Liver (tissue), 9 donors: Measurements from ENCODE around the gene ATP10A. TPM values are rescaled to one million over a fixed set of nuclear protein-coding genes. Genes with fewer than 3 reads are reported as not detected.

ENCODE experiments used
- DNase-seq: peaks from one replicate; pipeline ENCODE4 v3.0.0-alpha.2; 2017; ENCODE audit warnings: low spot score
- H3K27ac ChIP-seq, 2 donors: one replicate each; pipeline ENCODE4 v1.7.0; 2013; ENCODE audit warnings: inconsistent platforms in 2 of 2, low read length in 2 of 2, control low read depth in 1 of 2, low read depth in 1 of 2, mild to moderate bottlenecking in 1 of 2
- H3K27me3 ChIP-seq, 4 donors: one replicate each; pipeline versions ENCODE4 v1.6.1 to v1.7.0; 2013; ENCODE audit warnings: low read length in 3 of 4, inconsistent platforms in 1 of 4, mild to moderate bottlenecking in 1 of 4, moderate library complexity in 1 of 4; ENCODE audit not compliant: control insufficient read depth in 4 of 4, insufficient read depth in 4 of 4
- H3K36me3 ChIP-seq, 4 donors: one replicate each; pipeline versions ENCODE4 v1.6.1 to v1.7.0; 2013; ENCODE audit warnings: low read length in 3 of 4, mild to moderate bottlenecking in 3 of 4, low read depth in 1 of 4, moderate library complexity in 1 of 4; ENCODE audit not compliant: control insufficient read depth in 4 of 4, insufficient read depth in 3 of 4
- H3K4me1 ChIP-seq, 4 donors: one replicate each; pipeline versions ENCODE4 v1.6.1 to v1.7.0; 2013; ENCODE audit warnings: low read length in 3 of 4, mild to moderate bottlenecking in 3 of 4, moderate library complexity in 1 of 4; ENCODE audit not compliant: control insufficient read depth in 4 of 4, insufficient read depth in 4 of 4
- H3K4me3 ChIP-seq, 3 donors: one replicate each; pipeline versions ENCODE4 v1.6.1 to v1.7.0; 2013; ENCODE audit warnings: low read length in 3 of 3, control low read depth in 1 of 3, low read depth in 1 of 3, mild to moderate bottlenecking in 1 of 3
- H3K9ac ChIP-seq, 2 donors: one replicate each; pipeline ENCODE4 v1.7.0; 2013; ENCODE audit warnings: low read length in 2 of 2, mild to moderate bottlenecking in 2 of 2, moderate library complexity in 2 of 2, control low read depth in 1 of 2, low read depth in 1 of 2
- H3K9me3 ChIP-seq, 4 donors: one replicate each; pipeline versions ENCODE4 v1.6.1 to v1.7.0; 2013; ENCODE audit warnings: low read length in 3 of 4; ENCODE audit not compliant: control insufficient read depth in 4 of 4
- ATF3 ChIP-seq: IDR thresholded peaks from 2 replicates; pipeline ENCODE4 v1.6.1; 2016; ENCODE audit warnings: antibody characterized with exemption
- CTCF ChIP-seq: fragments of 150-350 bp; IDR thresholded peaks from 2 replicates; pipeline ENCODE4 v1.5.1; 2017; ENCODE audit warnings: improper control_type of control experiment, low read depth, low read length; ENCODE audit not compliant: missing input control
- EGR1 ChIP-seq, 2 donors: IDR thresholded peaks; 2 replicates each; pipeline ENCODE4 v1.6.1; 2016 to 2018; ENCODE audit warnings: antibody characterized with exemption in 2 of 2, low read depth in 2 of 2
- FOXA1 ChIP-seq: IDR thresholded peaks from 2 replicates; pipeline ENCODE4 v1.6.1; 2016; ENCODE audit warnings: antibody characterized with exemption
- FOXA2 ChIP-seq: IDR thresholded peaks from 2 replicates; pipeline ENCODE4 v1.6.1; 2016; ENCODE audit warnings: antibody characterized with exemption
- GABPA ChIP-seq, 2 donors: IDR thresholded peaks in 1 of 2; conservative IDR thresholded peaks in 1 of 2; 2 replicates each; pipeline ENCODE4 v1.6.1; 2016; ENCODE audit warnings: antibody characterized with exemption in 2 of 2, mild to moderate bottlenecking in 1 of 2, moderate library complexity in 1 of 2
- HNF4A ChIP-seq, 2 donors: conservative IDR thresholded peaks; 2 replicates each; pipeline ENCODE4 v1.6.1; 2016; ENCODE audit warnings: antibody characterized with exemption in 2 of 2, mild to moderate bottlenecking in 2 of 2
- HNF4G ChIP-seq: IDR thresholded peaks from 2 replicates; pipeline ENCODE4 v1.6.1; 2016; ENCODE audit warnings: antibody characterized with exemption
- JUND ChIP-seq, 2 donors: IDR thresholded peaks; 2 replicates each; pipeline ENCODE4 v1.6.1; 2016; ENCODE audit warnings: antibody characterized with exemption in 2 of 2
- NR2F2 ChIP-seq: IDR thresholded peaks from 2 replicates; pipeline ENCODE4 v1.6.1; 2016; ENCODE audit warnings: antibody characterized with exemption
- RAD21 ChIP-seq, 2 donors: IDR thresholded peaks; 2 replicates each; pipeline ENCODE4 v1.6.1; 2016; ENCODE audit warnings: antibody characterized with exemption in 2 of 2, mild to moderate bottlenecking in 2 of 2
- RXRA ChIP-seq, 2 donors: IDR thresholded peaks; 2 replicates each; pipeline ENCODE4 v1.6.1; 2017 to 2018; ENCODE audit warnings: antibody characterized with exemption in 2 of 2, mild to moderate bottlenecking in 1 of 2
- SP1 ChIP-seq: IDR thresholded peaks from 2 replicates; pipeline ENCODE4 v1.6.1; 2018; ENCODE audit warnings: antibody characterized with exemption, mild to moderate bottlenecking
- TAF1 ChIP-seq: conservative IDR thresholded peaks from 2 replicates; pipeline ENCODE4 v1.6.1; 2016; ENCODE audit warnings: antibody characterized with exemption, mild to moderate bottlenecking
- YY1 ChIP-seq: IDR thresholded peaks from 2 replicates; pipeline ENCODE4 v1.6.1; 2016; ENCODE audit warnings: antibody characterized with exemption, mild to moderate bottlenecking
- WGBS: extraction: QIAGEN DNeasy Blood & Tissue Kit; methylation state at CpG from one replicate; pipeline ENCODE4 v1.1.7; 2013; 5-methylcytosine and 5-hydroxymethylcytosine counted together
- polyA plus RNA-seq, 2 donors: library from polyadenylated mRNA; stranded (reverse) in 1 of 2; unstranded in 1 of 2; fragments of 200-250 nt in 1 of 2; fragments of >200 nt in 1 of 2; fragmentation: Nextera tagmentation in 1 of 2; extraction: Ambion mirVana in 1 of 2; gene quantifications; one replicate each; pipeline versions ENCODE4 v1.2.1 to v1.2.3, GENCODE V29; 2013 to 2015
- total RNA-seq, 2 donors: library from RNA; depleted of rRNA; stranded (reverse); fragments of >200 nt; gene quantifications; one replicate each; pipeline ENCODE4 v1.2.3, GENCODE V29; 2014
- TF ChIP-seq, protein P1 (sequence below): IDR thresholded peaks from 2 replicates; pipeline ENCODE4 v1.6.1; 2016; ENCODE audit warnings: antibody characterized with exemption, mild to moderate bottlenecking
- TF ChIP-seq, protein P2 (sequence below): IDR thresholded peaks from 2 replicates; pipeline ENCODE4 v1.6.1; 2016; ENCODE audit warnings: antibody characterized with exemption
- TF ChIP-seq, protein P3 (sequence below): IDR thresholded peaks from 2 replicates; pipeline ENCODE4 v1.6.1; 2016; ENCODE audit warnings: antibody characterized with exemption
- donor health status: healthy.
- donor health status: healthy.
- donor health status: healthy.
- donor health status: healthy.
- donor health status: healthy.

ATP10A gene
- total and polyA plus RNA-seq, 4 donors = 0.22 to 1.8 (median 0.39) TPM

GRCh38 chr15:25830844-25831451 is 32.2 kb downstream of the ATP10A start (continued):
- TF ChIP-seq, protein P1, sequence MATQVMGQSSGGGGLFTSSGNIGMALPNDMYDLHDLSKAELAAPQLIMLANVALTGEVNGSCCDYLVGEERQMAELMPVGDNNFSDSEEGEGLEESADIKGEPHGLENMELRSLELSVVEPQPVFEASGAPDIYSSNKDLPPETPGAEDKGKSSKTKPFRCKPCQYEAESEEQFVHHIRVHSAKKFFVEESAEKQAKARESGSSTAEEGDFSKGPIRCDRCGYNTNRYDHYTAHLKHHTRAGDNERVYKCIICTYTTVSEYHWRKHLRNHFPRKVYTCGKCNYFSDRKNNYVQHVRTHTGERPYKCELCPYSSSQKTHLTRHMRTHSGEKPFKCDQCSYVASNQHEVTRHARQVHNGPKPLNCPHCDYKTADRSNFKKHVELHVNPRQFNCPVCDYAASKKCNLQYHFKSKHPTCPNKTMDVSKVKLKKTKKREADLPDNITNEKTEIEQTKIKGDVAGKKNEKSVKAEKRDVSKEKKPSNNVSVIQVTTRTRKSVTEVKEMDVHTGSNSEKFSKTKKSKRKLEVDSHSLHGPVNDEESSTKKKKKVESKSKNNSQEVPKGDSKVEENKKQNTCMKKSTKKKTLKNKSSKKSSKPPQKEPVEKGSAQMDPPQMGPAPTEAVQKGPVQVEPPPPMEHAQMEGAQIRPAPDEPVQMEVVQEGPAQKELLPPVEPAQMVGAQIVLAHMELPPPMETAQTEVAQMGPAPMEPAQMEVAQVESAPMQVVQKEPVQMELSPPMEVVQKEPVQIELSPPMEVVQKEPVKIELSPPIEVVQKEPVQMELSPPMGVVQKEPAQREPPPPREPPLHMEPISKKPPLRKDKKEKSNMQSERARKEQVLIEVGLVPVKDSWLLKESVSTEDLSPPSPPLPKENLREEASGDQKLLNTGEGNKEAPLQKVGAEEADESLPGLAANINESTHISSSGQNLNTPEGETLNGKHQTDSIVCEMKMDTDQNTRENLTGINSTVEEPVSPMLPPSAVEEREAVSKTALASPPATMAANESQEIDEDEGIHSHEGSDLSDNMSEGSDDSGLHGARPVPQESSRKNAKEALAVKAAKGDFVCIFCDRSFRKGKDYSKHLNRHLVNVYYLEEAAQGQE = no peak
- no peak for TF ChIP-seq SP1

GRCh38 chr15:25829073-25829472 is 34.1 kb downstream of the ATP10A start:
- peaks cover 0 to 2% (median 0%) of the 10 kb centered on the region in 4 donors for H3K9me3 ChIP-seq
- no peaks in the 10 kb centered on the region for H3K27me3 ChIP-seq
- no peaks in the 10 kb centered on the region for H3K36me3 ChIP-seq
- no peak for DNase-seq
- no peak overlapping the region for H3K27ac ChIP-seq
- no peaks in the 10 kb centered on the region for H3K4me1 ChIP-seq
- WGBS = 76% methylated on average over 3 of the region's 3 CpGs
- H3K9ac ChIP-seq = no peak overlapping the region
- no peak for TF ChIP-seq EGR1 (IDR thresholded peaks at IDR 0.05; ENCODE audit: low read depth in 2 of 2)
- TF ChIP-seq FOXA2 = no peak
- no peak for TF ChIP-seq HNF4G
- TF ChIP-seq, protein P2, sequence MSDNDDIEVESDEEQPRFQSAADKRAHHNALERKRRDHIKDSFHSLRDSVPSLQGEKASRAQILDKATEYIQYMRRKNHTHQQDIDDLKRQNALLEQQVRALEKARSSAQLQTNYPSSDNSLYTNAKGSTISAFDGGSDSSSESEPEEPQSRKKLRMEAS = no peak
- no peak for TF ChIP-seq CTCF
- no peak for TF ChIP-seq RAD21 (IDR thresholded peaks at IDR 0.05)
- TF ChIP-seq RXRA (IDR thresholded peaks at IDR 0.05) = no peak
- TF ChIP-seq TAF1 = no peak
- no peak for TF ChIP-seq HNF4A (conservative IDR thresholded peaks at IDR 0.05)
- TF ChIP-seq SP1 = no peak
- TF ChIP-seq, protein P3, sequence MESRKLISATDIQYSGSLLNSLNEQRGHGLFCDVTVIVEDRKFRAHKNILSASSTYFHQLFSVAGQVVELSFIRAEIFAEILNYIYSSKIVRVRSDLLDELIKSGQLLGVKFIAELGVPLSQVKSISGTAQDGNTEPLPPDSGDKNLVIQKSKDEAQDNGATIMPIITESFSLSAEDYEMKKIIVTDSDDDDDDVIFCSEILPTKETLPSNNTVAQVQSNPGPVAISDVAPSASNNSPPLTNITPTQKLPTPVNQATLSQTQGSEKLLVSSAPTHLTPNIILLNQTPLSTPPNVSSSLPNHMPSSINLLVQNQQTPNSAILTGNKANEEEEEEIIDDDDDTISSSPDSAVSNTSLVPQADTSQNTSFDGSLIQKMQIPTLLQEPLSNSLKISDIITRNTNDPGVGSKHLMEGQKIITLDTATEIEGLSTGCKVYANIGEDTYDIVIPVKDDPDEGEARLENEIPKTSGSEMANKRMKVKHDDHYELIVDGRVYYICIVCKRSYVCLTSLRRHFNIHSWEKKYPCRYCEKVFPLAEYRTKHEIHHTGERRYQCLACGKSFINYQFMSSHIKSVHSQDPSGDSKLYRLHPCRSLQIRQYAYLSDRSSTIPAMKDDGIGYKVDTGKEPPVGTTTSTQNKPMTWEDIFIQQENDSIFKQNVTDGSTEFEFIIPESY = no peak
- TF ChIP-seq ATF3 = no peak
- no peak for TF ChIP-seq NR2F2
- TF ChIP-seq JUND (IDR thresholded peaks at IDR 0.05) = no peak
- TF ChIP-seq FOXA1 = no peak
- TF ChIP-seq, protein P1 = no peak
- TF ChIP-seq YY1 = no peak
- no peak for TF ChIP-seq GABPA (IDR thresholded peaks at IDR 0.05 in 1 of 2, conservative IDR thresholded peaks at IDR 0.05 in 1 of 2)
- no peak overlapping the region for H3K4me3 ChIP-seq
